Testis (tissue), 3 donors: ENCODE data around the gene FABP3. TPM values are rescaled to one million over a fixed set of nuclear protein-coding genes. Genes with fewer than 3 reads are reported as not detected.

Experiments used
- DNase-seq: peaks from one replicate; pipeline ENCODE4 v3.0.0-alpha.2; 2019
- H3K27ac ChIP-seq, 2 donors: fragments of 200-600 bp; sonication (generic); one replicate each; pipeline ENCODE4 v1.5.1; 2019
- H3K27me3 ChIP-seq: fragments of 200-600 bp; sonication (generic); one replicate; pipeline ENCODE4 v1.5.1; 2019
- H3K36me3 ChIP-seq: fragments of 200-600 bp; sonication (generic); one replicate; pipeline ENCODE4 v1.5.1; 2017; ENCODE audit warnings: low read depth; ENCODE audit errors: missing control alignments
- H3K4me1 ChIP-seq: fragments of 200-600 bp; sonication (generic); one replicate; pipeline ENCODE4 v1.5.1; 2019
- H3K4me3 ChIP-seq, 2 donors: fragments of 200-600 bp; sonication (generic); one replicate each; pipeline ENCODE4 v1.5.1; 2017 to 2019
- H3K9me3 ChIP-seq: fragments of 200-600 bp; sonication (generic); one replicate; pipeline ENCODE4 v1.5.1; 2017
- POLR2A ChIP-seq: fragments of 450-650 bp; IDR thresholded peaks from one replicate; pipeline ENCODE4 v1.6.1; 2017; ENCODE audit warnings: antibody characterized with exemption, mild to moderate bottlenecking, moderate library complexity
- WGBS, 2 donors: methylation state at CpG; one replicate each; pipeline ENCODE4 v1.1.5; 2018; 5-methylcytosine and 5-hydroxymethylcytosine counted together
- intact Hi-C: fragments of 100-400 bp; cut with DNase I; formaldehyde crosslinking; loops from one replicate; pipeline ENCODE4 v1.15.1; 2023; ENCODE audit warnings: low total_unique reads
- polyA plus RNA-seq: library from polyadenylated mRNA; stranded (reverse); fragments of 350-450 nt; fragmentation: Illumina TruSeq; extraction: RNeasy Lipid Tissue Mini Kit (QIAGEN cat#74804); gene quantifications from one replicate; pipeline ENCODE4 v1.2.3, GENCODE V29; 2014; ENCODE audit warnings: low read depth, low replicate concordance; ENCODE audit not compliant: insufficient read depth
- total RNA-seq, 2 donors: library from RNA; depleted of rRNA; stranded (reverse); fragments of >200 nt; gene quantifications; one replicate each; pipeline ENCODE4 v1.2.3, GENCODE V29; 2016
- TF ChIP-seq, protein P1 (sequence below), 3 experiments: fragments of 450-650 bp in 2 of 3; fragments of 200-600 bp in 1 of 3; sonication (generic) in 1 of 3; IDR thresholded peaks; one replicate each; pipeline ENCODE4 v1.5.1; 2016 to 2019; ENCODE audit warnings: antibody characterized with exemption in 3 of 3, mild to moderate bottlenecking in 2 of 3, moderate library complexity in 1 of 3

The FABP3 gene
- total and polyA plus RNA-seq, 3 donors from 2014 or later = 28.3 to 67.5 (median 34.3) TPM

DNA sequence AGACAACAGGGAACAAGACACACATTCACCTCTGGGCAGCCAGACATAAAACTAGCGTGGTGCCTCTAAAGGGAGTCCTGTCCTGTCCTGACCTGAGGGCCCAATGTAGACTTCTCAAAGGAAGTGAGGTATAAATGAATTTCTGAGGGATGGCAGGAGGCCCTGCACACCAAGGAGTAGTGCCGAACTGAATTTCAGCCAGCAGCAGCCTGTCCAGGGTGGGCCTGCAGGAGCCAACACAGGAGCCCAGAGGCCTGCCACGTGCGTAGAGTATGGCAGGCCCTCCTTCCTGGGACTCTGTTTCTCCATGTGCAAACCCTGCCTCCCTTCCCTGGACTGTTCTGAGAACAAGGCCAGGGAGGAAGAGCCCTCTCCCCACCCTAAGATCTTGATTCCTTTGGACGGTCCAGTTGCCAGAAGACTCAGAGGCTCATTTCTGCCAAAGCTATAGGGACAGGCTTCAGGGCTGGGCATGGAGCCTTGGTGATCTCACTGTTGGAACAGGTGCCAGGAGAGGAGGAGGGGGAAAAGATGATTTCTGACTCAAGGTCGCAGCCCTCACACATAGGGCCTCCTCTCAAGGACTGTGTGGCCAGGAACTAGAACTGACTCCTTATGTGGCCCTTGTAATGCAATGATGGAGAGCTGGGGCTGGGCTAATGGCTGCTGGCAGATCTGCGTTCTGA, 1.8 kb upstream of the FABP3 start:
- Histone ChIP-seq H3K9me3 (no peaks in the 10 kb centered on the region), H3K27ac (peak overlapping the region; percentile 90 to 94), H3K36me3 (no peaks in the 10 kb centered on the region), H3K4me1 (peaks cover 57% of the 10 kb centered on the region), H3K27me3 (no peaks in the 10 kb centered on the region), H3K4me3 (no peak overlapping the region)
- 42 to 48% methylated on average over 6 to 7 of the region's 7 CpGs for WGBS, 2 donors
- DNase-seq = peak; percentile 78
- TF ChIP-seq, protein P1, sequence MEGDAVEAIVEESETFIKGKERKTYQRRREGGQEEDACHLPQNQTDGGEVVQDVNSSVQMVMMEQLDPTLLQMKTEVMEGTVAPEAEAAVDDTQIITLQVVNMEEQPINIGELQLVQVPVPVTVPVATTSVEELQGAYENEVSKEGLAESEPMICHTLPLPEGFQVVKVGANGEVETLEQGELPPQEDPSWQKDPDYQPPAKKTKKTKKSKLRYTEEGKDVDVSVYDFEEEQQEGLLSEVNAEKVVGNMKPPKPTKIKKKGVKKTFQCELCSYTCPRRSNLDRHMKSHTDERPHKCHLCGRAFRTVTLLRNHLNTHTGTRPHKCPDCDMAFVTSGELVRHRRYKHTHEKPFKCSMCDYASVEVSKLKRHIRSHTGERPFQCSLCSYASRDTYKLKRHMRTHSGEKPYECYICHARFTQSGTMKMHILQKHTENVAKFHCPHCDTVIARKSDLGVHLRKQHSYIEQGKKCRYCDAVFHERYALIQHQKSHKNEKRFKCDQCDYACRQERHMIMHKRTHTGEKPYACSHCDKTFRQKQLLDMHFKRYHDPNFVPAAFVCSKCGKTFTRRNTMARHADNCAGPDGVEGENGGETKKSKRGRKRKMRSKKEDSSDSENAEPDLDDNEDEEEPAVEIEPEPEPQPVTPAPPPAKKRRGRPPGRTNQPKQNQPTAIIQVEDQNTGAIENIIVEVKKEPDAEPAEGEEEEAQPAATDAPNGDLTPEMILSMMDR (IDR thresholded peaks at IDR 0.05) = no peak
- no peak for TF ChIP-seq POLR2A
- intact Hi-C loops = no loop called here

DNA sequence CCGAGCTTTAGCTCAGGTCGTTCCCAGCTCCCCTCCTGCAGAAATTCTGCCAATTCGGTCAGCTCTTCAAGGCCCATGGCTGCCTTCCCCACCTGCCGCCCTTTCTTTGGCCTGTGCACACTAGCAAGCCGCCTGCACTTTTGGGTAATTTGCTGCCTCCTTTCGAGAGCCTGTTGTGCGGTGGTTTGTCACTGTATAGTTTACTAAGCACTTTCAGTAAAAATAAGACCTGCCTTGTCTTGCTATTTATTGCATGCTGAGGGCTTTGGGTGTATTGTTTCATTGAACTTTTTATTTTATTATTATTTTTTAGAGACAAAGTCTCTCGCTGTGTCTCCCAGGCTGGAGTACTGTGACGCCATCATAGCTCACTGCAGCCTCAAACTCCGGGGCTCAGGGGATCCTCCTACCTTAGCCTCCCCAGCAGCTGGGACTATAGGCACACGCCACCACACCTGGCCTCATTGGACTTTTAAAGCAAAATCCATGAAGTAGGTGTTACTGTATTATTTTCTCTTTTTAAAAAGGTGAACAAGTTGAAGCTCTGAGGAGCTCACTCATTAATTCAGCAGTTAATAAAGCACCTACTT, 1.1 kb upstream of the FABP3 start:
- Histone ChIP-seq H3K27ac (peak overlapping the region; percentile 90 to 94), H3K4me1 (peaks cover 64% of the 10 kb centered on the region), H3K27me3 (no peaks in the 10 kb centered on the region), H3K9me3 (no peaks in the 10 kb centered on the region), H3K4me3 (peak overlapping the region in 1 of 2 donors; percentile 63), H3K36me3 (no peaks in the 10 kb centered on the region)
- TF ChIP-seq, protein P1 (IDR thresholded peaks at IDR 0.05) = no peak
- TF ChIP-seq POLR2A = no peak
- 15 to 17% methylated on average over 11 of the region's 11 CpGs for WGBS, 2 donors
- intact Hi-C loops = no loop called here
- no peak for DNase-seq

DNA sequence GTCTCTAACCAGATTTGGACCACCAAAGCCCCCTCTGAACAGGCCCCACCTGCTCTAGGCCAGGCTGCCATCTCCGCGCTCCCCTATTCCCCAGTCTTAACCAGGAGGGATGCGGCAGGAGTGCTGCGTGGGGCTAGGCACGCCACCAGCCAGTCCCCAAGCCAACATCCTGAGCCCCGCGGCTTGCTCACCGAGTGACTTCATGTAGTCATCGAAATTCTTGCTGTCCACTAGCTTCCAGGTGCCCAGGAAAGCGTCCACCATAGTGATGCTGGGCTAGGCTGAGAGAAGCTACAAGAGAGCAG, 173 bp downstream of the FABP3 start:
- H3K9me3 ChIP-seq = no peaks in the 10 kb centered on the region
- H3K4me1 ChIP-seq = peaks cover 71% of the 10 kb centered on the region
- TF ChIP-seq POLR2A = no peak
- TF ChIP-seq, protein P1 (IDR thresholded peaks at IDR 0.05) = no peak
- peak overlapping the region; percentile 90 to 94 for H3K27ac ChIP-seq
- intact Hi-C loops = no loop called here
- 30 to 40% methylated on average over 8 to 10 of the region's 10 CpGs for WGBS, 2 donors
- H3K4me3 ChIP-seq = peak overlapping the region; percentile 41 to 63
- H3K36me3 ChIP-seq = no peaks in the 10 kb centered on the region
- H3K27me3 ChIP-seq = no peaks in the 10 kb centered on the region
- no peak for DNase-seq

DNA sequence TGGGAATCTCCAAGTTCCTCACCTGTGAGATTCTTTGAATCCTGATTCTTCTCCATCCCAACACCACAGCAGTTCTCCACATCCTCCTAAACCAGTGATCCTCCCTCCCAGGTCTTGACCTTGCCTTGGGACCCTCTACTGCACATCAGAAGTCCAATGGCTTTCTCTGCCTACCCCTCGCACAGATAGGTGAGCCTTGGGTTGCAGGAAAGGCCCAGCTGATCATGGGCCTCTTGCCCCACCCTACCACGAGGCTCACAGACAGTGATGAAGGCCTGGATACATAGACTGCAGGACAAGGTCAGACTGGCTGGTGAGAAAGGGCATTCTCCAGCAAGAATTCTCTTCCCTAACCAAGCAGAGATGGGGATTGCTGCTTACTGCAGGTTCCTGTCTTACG, 825 bp downstream of the FABP3 start:
- Histone ChIP-seq H3K4me1 (peaks cover 71% of the 10 kb centered on the region), H3K27ac (peak overlapping the region; percentile 90 to 94), H3K27me3 (no peaks in the 10 kb centered on the region), H3K9me3 (no peaks in the 10 kb centered on the region), H3K4me3 (peak overlapping the region in 1 of 2 donors; percentile 63), H3K36me3 (no peaks in the 10 kb centered on the region)
- TF ChIP-seq POLR2A = no peak
- TF ChIP-seq, protein P1 (IDR thresholded peaks at IDR 0.05) = no peak
- WGBS, 2 donors = 55 to 72% methylated on average over 3 of the region's 3 CpGs
- intact Hi-C loops = no loop called here
- DNase-seq = no peak
